A204.1 (cell line): ENCODE measurements around the gene DUSP16.
"Not testable (repeated sequence)": the region's sequence is repeated elsewhere in the genome, so short reads cannot be mapped to it uniquely, and the experiment has no call there.

Source experiments
- FAIRE-seq: peaks from 2 replicates; lab custom pipeline; 2012; peaks lifted over from hg19 to GRCh38; lab: Jason Lieb, UNC

DUSP16 gene

DNA sequence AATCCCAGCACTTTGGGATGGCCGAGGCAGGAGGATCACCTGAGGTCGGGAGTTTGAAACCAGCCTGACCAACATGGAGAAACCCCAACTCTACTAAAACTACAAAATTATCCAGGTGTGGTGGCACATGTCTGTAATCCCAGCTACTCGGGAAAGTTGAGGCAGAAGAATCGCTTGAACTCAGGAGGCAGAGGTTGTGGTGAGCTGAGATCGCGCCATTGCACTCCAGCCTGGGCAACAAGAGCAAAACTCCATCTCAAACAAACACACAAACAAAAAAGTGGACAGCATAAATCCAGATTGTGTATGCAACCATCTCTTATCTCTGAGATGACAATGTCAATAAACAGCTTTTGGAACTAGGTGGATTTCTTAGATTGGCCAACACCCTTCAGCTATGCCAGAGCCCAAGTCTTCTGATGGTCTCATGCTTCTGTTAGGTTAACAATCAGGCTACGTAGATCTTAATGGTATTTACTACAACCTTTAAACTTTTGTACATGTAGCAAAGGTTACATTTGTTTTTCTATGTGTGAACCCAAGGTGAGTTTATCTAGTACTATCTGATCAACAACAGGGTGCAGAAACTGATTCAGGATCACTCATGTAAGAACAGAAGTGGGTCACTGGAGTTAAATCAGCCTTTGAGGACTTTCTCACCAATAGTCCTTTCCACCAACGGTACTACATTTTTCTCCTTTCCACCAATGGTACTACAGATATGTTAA is 73.7 kb downstream of the DUSP16 start:
- no peak for FAIRE-seq

DNA sequence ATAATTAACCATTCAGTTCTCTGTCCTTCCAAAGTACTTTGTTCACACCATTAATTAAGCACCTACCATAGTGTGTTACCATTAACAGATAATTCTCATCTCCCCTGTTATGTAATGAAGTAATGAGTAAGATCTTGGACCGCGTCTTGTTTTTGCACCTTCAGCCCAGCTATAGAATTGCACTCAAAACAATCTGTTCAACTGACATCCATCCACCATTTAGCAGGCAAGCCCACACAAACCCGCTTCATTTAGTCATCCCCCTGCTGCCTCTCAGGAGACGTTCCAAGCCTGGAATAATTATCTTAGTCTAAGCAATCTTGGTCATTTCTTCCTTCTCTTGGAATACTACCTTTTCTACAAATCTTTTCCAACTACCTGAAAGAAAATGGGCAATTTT is 74.4 kb downstream of the DUSP16 start:
- FAIRE-seq, result no peak

DNA sequence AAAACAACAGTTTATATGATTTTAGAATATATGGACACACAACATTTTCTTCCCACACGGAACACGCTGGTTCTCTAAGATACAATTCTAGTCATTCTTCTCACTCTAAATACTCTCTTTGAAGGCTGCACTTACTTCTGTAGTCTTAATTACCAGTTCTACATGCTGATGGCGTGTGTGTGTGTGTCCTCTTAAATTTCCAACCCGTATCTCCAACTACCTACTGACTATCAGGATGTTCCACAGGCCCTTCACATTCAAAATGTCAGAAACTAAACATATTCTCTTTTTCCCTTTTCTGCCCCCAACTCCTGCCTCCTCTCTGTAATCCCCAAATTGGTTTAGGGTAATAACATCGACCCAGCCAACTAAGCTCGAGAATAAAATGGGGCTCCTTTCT is 75.2 kb downstream of the DUSP16 start:
- FAIRE-seq, result no peak

DNA sequence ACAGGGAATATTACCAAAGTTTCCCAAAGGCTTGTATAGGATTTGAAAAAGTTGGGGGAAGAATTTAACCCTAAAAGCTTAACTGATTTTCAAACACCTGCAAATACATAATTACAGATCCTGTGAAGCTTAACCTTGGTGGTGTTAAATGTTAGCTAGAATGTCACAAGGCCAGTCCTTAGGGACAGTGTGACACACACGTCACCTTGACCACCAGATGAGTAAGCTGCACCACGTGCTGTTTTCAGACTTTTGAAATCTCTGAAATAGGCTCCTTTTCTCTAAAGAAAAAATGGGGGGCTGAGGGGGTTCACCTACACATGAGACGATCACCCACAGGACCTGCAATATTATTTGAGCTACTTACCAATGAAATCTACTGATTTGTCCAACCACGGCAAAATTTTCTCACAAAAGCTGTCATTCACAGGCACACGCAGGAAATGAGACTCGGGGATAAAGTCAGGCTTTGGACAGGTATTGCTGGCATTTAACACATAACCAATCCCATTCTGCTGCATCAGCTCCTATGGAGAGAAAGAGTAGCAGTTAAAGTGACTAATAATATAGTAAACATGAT is 75.9 kb downstream of the DUSP16 start:
- no peak for FAIRE-seq

DNA sequence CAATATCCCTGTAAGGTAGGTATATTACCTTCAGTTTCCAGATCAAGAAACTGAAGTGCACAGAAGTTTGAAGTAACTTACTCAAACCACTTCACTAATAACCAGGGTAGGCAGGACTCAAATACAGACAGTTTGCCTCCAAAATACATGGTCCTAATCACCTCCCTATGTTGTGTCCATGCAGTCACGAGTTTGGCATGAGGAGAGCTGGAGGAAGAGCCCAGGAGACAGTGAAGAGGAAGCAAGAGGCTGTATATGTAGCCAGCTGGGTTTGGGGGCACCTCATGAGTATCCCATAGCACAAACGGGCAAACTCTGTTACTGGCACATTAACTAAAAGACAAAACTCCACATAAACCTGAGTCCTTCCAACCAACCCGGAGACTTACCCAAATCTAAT is 79.2 kb downstream of the DUSP16 start:
- no peak for FAIRE-seq

DNA sequence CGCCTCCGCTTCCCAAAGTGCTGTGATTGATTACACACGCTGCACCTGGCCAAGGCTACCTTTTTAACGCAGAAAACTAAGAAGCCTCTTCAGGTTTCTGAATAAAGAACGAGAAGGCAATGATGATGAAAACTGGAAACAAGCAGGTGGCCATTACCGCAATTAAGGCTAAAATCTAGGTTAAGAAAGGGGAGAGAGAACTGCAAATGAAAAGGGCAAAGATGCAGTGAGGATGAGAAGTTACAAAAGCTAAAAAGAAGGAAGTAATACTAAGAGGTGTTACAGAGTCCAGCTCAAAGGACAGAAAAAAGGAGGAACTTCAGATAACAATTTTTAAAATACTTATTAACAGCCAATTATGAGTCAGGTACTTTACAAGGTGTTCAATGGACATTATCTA is 79.7 kb downstream of the DUSP16 start:
- FAIRE-seq, result no peak

DNA sequence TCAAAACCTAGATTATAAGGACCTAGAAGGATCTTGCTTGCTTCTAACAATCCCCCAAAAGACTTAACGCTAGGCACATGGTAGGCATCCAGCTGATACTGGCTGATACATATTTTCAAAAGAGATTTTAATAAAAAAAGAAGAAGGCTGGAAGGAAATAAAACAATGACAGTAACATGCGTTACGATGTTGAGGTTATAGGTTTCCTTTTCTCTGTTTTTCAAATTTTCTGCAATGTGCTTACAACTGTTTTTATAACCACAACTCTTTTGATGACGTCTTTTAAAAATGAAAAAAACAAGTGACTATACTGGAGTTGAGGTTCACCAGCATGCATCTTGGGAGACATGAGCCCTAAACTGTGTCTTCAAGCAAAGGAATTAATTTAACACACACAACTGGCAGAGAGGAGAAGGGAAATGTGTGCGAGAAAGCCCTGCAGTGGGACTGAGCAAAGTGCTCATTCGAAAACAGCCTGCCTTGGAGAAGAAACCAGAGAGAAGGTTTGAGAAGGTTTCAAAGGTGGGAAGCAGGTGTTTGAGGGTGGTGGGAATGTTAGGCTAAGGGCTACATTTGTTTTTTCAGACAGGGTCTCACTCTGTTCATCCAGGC is 80.4 kb downstream of the DUSP16 start:
- no peak for FAIRE-seq

DNA sequence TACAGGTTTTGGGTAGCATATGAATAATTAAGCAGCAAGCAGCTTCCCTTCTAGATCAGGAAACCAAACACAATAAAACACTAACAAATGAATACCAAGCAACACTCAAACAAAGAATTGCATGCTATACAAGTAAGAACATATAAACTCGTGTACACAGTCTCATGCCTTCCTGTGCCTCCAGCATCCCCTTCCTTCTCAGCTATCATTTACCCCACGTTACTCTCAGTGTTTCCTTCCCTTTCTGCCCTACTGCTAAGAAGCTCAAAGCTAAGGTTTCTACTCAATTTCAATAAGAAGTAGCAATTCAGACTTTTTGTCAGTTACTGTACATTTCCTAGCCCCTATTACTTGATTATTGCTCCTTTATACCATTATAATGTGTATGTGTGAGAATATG is 81.0 kb downstream of the DUSP16 start:
- no peak for FAIRE-seq

DNA sequence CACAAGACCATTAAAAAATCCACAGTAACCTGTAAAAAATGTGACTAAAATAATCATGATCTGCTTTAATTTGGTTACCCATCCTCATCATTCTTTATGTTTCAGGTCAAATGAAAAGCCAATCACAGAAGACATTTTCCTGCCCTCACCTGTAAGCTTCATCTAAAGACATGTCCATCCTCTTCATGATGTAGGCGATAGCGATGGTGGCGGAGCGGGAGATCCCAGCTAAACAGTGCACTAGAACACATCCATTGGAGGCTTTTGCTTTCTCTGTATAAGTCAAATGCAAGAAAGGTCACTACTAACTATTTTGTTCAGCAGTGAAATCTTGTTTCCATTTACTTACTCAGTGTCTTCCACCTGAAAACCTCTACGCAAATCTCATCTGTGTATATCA is 82.6 kb downstream of the DUSP16 start:
- no peak for FAIRE-seq

DNA sequence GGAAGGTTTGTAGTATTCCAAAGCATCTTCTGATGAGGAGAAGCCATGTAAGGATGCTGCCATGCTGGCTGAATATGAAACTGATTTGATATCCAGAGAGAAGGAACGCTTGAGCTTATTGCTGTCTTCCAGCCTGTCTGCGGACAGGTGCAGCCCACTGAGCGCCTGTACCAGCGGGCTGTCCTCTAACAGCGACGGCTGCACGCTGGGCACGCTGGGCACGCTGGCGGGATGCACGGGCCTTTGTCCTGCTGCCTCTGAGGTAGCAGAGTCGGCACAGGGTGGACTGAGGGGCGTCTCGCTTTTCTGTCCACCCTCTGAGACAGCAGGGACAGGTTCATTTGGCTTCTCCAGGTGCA is 85.2 kb downstream of the DUSP16 start:
- no peak for FAIRE-seq

DNA sequence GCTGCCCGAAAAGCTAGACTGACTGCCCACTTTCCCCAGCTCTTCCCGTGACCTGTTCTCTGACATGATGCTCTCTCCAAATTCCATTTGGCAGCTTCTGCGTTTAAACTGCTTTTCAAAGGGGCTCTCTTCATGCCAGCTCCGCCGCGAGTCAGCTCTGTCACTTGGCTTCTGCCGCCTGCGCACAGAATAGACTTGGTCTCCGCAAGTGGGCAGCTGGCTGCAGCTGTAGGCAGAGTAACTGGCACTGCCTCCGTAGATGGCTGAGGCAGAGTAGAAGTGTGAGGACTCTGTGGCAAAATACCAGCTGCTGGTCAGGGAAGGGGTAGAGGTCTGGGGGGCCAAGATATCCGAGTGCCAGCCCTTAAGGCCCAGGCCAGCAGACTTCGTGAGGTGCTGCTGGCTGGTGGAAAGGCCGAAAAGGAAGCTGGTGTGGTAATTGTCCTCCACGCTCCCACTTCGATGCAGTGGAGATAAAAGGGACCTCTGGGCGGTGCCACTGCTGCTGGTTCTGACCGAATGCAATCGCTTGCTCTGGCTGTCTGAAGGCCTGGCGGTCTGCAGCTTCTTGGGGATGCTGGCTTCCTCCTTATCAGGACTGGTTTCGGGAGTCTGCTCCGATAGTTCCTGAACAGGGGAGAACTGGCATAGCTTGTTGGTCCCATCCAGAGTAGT is 85.7 kb downstream of the DUSP16 start:
- FAIRE-seq, result no peak

DNA sequence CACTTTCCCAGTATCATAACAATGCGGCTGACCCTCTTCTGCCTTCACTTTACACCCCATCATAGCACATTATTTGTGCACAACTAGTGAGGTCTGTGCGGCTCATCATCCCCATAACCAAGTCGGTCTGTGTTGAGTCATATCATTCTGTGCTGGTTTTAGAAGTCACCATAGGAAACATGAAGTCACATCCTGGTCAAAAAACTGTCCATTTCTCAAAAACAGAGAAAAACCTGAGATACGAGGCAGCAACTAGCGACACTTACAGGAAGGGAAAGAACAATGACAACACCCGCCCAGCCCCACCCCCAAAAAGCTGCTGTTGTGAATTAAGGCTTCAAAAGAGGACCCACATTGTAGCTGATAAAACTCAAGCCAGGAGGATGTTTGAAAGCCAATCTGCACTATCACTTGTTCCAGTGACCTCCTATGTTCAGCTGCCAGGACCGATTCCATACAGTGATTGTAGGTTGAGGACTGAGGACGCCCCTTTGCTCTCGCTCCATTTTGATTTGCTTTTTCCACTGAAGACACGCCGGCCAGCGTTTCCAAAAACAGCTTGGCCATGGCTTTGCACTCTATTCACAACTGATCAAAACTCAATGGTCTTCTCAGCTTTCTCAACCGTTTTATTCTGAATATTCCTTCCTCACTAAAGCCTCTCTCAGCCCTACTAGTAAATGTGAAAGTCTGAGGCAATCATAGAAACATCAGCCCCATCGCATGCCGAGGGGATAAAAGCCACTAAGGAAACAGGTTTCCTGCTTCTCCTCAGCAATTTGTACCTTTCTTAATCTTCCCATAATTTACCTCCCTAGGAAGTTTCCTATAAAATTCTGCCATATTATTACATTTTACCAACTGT is 87.5 kb downstream of the DUSP16 start:
- FAIRE-seq, result no peak

DNA sequence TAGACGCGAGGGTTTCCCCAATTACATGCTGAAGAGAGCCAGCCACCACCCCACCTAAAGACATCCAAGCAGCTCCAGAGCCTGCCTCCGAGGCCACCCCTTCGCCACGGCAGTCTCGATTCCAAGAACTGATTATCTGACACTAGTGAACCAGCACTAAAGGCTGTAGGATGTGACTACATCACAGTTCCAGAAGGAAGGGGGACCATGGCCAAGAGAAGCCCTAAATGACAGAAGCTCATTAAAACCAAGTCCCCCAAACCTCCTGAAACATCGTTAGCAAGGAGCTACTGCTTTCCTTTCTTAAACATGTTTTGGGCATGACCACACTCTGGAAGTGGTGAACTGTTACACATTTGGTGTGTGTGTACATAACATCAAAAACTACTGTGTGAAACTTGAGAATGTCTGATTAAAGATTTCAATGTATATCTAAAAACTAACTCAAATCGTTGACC is 88.2 kb downstream of the DUSP16 start:
- no peak for FAIRE-seq

DNA sequence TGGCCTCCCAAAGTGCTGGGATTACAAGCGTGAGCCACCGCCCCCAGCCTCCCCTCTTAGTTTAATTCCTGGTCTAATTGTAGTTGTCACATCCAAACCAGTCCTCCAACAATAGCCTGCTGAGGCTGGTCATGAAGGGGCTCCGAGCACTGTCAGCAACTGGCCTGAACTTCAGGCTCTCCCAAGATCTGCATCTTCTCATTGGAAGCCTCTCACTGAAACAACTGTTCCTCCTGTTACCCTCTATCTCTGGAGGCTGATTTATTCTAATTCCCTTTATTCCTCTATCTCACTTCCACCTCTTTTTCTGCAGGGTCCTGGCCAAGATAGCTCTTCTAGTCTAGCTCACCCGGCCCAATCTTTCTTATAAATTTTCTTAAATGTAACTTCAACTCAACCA is 89.4 kb downstream of the DUSP16 start:
- FAIRE-seq, result no peak

DNA sequence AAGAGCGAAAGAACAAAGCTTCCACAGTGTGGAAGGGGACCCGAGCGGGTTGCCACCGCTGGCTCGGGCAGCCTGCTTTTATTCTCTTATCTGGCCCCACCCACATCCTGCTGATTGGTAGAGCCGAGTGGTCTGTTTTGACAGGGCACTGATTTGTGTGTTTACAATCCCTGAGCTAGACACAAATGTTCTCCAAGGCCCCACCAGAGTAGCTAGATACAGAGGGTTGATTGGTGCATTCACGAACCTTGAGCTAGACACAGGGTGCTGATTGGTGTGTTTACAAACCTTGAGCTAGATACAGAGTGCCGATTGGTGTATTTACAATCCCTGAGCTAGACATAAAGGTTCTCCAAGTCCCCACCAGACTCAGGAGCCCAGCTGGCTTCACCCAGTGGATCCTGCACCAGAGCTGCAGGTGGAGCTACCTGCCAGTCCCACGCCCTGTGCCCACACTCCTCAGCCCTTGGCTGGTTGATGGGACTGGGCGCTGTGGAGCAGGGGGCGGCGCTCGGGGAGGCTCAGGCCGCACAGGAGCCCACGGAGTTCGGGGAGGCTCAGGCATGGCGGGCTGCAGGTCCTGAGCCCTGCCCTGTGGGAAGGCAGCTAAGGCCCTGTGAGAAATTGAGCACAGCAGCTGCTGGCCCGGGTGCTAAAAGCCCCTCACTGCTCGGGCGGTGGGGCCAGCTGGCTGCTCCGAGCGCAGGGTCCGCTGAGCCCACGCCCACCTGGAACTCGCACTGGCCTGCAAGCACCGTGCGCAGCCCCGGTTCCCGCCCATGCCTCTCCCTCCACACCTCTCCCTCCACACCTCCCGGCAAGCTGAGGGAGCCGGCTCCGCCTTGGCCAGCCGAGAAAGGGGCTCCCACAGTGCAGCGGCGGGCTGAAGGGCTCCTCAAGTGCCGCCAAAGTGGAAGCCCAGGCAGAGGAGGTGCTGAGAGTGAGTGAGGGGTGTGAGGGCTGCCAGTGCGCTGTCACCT is 90.4 kb downstream of the DUSP16 start:
- not testable (repeated sequence) for FAIRE-seq

DNA sequence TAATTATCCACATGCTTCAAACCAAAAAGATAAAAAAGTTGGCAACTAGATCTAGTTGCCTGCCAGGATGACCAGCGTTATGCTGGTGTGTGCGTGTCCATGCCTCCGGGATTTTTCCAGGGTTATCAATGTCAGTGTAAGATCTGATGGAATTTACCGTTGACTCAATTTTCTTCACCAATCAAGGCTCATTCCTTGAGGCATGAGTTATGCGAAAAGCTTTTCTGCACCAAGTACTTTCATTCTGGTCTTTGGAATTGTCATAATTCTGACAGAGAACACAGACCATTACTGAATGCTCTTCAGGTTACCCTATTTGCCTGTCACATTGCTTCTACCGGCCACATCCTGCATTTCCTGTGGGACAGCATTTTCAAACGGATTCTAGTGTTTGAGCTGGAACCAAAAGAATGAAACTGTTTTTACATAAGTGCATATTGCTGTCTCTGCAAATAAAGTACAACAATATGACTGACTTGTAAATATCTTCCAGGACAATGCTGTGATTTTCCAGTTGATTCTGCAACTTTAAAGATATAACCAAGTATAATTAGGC is 91.8 kb downstream of the DUSP16 start:
- FAIRE-seq, result no peak

DNA sequence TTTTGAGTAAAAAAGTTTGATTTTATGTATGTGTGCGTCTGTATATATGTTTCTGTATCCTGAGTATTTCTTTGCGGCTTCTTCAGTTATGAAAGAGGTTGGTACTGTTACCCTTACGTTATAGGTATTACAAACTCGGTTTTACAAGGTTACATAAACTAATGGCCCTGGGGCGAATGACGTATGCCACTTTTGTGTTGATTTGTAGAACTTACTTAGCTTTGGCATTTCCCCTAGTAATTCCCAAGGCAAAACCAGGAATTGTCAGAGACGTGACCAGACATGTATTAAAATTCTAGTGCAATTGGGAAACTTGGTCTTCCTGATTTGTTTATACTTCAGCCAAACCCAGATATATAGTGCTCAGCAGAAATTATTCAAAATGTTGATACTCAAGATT is 93.3 kb downstream of the DUSP16 start:
- no peak for FAIRE-seq

DNA sequence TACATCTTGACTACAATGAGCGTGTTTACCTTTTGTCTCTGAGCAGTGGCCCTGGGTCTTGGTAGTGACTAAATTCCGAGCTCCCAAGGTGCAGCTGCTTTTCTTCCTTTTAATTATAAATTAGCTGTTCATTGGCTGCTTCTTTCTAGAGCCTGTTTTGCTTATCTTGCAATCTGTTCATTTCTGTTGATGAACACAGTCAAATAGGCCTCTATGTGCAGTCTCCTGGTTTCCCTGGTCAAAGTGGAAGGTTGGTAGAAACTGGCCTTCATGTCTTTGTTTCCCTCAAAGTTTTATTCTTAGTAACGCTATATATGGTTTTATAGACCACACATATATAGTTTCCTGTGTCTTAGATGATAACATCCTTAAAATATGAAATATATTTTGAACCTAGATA is 94.1 kb downstream of the DUSP16 start:
- no peak for FAIRE-seq

DNA sequence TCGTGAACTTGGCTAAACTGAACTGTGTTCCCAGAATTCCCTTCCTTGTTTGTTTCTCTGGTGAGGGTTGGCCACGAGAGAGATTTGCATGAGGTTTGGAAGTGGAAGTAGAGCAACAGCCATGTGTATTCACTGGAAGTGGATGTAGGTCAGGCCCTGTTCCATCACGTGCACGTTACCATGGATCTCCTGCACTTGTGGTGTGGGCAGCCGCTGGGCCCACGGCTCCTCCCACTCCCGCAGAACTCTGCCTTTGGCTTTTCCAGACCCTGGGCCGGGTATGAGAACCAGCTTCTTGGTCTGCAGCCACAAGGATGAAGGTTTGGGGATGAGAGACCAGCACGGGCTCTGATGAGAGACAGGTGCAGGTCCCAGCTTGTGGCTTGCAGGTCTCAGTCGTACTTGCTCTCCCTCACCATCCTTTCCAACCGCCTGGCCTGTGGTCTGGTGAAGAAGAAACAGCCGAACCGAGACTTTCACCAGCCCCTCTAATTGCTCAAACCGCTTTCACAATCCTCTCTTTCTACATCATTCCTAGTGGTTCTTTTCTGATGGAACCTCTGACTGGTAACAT is 94.9 kb downstream of the DUSP16 start:
- no peak for FAIRE-seq

DNA sequence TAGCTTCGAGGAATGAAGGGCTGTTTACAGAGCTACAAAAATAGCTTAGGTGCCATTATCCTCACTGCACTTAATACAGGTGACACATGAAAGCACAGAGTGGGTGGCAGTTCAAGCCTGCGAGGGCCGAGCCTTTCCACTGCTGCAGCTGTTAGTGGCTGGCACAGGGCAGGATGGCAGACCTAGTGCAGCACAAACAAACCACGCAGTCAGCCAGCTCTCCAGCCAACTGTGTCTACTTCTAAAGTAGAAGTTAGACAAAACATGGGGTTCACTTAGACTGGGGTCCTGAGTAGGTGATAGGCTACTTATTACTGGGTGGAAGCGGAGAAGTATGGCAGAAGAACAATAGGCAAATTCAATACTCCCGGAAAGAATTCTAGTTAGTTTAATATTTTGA is 95.4 kb downstream of the DUSP16 start:
- FAIRE-seq, result no peak

DNA sequence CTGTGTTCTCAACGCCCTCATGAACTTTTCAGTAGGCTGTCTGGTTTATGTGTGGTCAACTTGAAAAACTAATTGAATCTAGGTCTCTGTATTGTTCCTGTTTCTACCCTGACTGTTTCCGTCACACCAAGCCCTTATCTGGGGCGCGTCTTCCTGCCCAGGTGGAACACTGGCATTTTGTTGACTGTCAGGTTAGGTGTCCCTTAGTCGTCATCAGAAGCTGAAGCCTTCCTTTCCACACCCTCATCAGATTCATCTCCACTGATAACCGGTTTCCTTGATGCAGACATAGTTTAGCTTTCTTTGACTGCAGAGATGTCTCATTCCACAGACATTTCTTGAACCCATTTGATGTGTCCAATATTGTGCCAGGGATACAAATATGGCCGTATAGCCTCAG is 96.5 kb downstream of the DUSP16 start:
- no peak for FAIRE-seq
